ENCODE results near the gene IL10RA.
"Not testable (repeated sequence)": the region's sequence is repeated elsewhere in the genome, so short reads cannot be mapped to it uniquely, and the experiment has no call there.

The IL10RA gene

GRCh38 chr11:118007563-118008270 lies 21.5 kb downstream of the IL10RA start:
- not testable (repeated sequence) for DNase-seq (ENCODE audit: low read depth in 3 of 3)

- DNase-seq (ENCODE audit: low read depth in 3 of 3), result no peak
Observed at GRCh38 chr11:118008271-118008911, 22.2 kb downstream of the IL10RA start.

- no peak for DNase-seq (ENCODE audit: low read depth in 3 of 3)
Observed at GRCh38 chr11:118009864-118010737, 23.9 kb downstream of the IL10RA start.

GRCh38 chr11:118010738-118011461 lies 24.7 kb downstream of the IL10RA start:
- DNase-seq (ENCODE audit: low read depth in 3 of 3), result no peak

- DNase-seq (ENCODE audit: low read depth in 3 of 3), result no peak
Observed at GRCh38 chr11:118012083-118012669, 26.0 kb downstream of the IL10RA start.

GRCh38 chr11:118014022-118014421 lies 27.8 kb downstream of the IL10RA start:
- no peak for DNase-seq (ENCODE audit: low read depth in 3 of 3)

GRCh38 chr11:118015385-118015841 lies 29.2 kb downstream of the IL10RA start:
- DNase-seq (ENCODE audit: low read depth in 3 of 3), result no peak

GRCh38 chr11:118016104-118016503 lies 29.9 kb downstream of the IL10RA start:
- DNase-seq (ENCODE audit: low read depth in 3 of 3), result no peak

GRCh38 chr11:118017111-118017510 lies 30.9 kb downstream of the IL10RA start:
- no peak for DNase-seq (ENCODE audit: low read depth in 3 of 3)

- no peak for DNase-seq (ENCODE audit: low read depth in 3 of 3)
Observed at GRCh38 chr11:118017631-118018315, 31.6 kb downstream of the IL10RA start.

GRCh38 chr11:118018401-118018800 lies 32.2 kb downstream of the IL10RA start:
- DNase-seq (ENCODE audit: low read depth in 3 of 3), result no peak

- DNase-seq (ENCODE audit: low read depth in 3 of 3), result no peak
Observed at GRCh38 chr11:118021146-118021545, 35.0 kb downstream of the IL10RA start.

GRCh38 chr11:118027694-118028093 lies 41.5 kb downstream of the IL10RA start:
- no peak for DNase-seq (ENCODE audit: low read depth in 3 of 3)

- no peak for DNase-seq (ENCODE audit: low read depth in 3 of 3)
Observed at GRCh38 chr11:118028626-118029025, 42.4 kb downstream of the IL10RA start.

GRCh38 chr11:118033443-118033842 lies 47.2 kb downstream of the IL10RA start:
- DNase-seq (ENCODE audit: low read depth in 3 of 3), result no peak

GRCh38 chr11:118042141-118042540 lies 55.9 kb downstream of the IL10RA start:
- no peak for DNase-seq (ENCODE audit: low read depth in 3 of 3)

GRCh38 chr11:118042796-118043195 lies 56.6 kb downstream of the IL10RA start:
- no peak for DNase-seq (ENCODE audit: low read depth in 3 of 3)

GRCh38 chr11:118045191-118045590 lies 59.0 kb downstream of the IL10RA start:
- DNase-seq (ENCODE audit: low read depth in 3 of 3), result no peak

- no peak for DNase-seq (ENCODE audit: low read depth in 3 of 3)
Observed at GRCh38 chr11:118046051-118046963, 60.1 kb downstream of the IL10RA start.
